C4-2B (cell line): ENCODE measurements around the gene ECSCR.

ENCODE experiments used
- ZFX ChIP-seq: fragments of 450-650 bp; IDR thresholded peaks from 2 replicates; pipeline ENCODE4 v1.6.1; 2017
- TF ChIP-seq, protein P1 (sequence below): fragments of 450-650 bp; conservative IDR thresholded peaks from 2 replicates; pipeline ENCODE4 v1.5.1; 2017; ENCODE audit warnings: mild to moderate bottlenecking

GRCh38 chr5:139457241-139457640 lies 5.3 kb downstream of the ECSCR start:
- TF ChIP-seq, protein P1, sequence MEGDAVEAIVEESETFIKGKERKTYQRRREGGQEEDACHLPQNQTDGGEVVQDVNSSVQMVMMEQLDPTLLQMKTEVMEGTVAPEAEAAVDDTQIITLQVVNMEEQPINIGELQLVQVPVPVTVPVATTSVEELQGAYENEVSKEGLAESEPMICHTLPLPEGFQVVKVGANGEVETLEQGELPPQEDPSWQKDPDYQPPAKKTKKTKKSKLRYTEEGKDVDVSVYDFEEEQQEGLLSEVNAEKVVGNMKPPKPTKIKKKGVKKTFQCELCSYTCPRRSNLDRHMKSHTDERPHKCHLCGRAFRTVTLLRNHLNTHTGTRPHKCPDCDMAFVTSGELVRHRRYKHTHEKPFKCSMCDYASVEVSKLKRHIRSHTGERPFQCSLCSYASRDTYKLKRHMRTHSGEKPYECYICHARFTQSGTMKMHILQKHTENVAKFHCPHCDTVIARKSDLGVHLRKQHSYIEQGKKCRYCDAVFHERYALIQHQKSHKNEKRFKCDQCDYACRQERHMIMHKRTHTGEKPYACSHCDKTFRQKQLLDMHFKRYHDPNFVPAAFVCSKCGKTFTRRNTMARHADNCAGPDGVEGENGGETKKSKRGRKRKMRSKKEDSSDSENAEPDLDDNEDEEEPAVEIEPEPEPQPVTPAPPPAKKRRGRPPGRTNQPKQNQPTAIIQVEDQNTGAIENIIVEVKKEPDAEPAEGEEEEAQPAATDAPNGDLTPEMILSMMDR, result no peak
- no peak for TF ChIP-seq ZFX
